Upper lobe of left lung (tissue), 6 donors: ENCODE measurements around the gene LRRC75B. TPM values are rescaled to one million over a fixed set of nuclear protein-coding genes. Genes with fewer than 3 reads are reported as not detected.
A peak's percentile ranks its signal among the peaks of the same experiment; 100 is the strongest.
"Not testable (repeated sequence)": the region's sequence is repeated elsewhere in the genome, so short reads cannot be mapped to it uniquely, and the experiment has no call there.

Source experiments
- ATAC-seq, 2 donors: fragments of 200-7000 bp; cut with Tn5 transposase; one replicate each; pipeline ENCODE4 v1.9.1; 2022; ENCODE audit warnings: mild to moderate bottlenecking in 2 of 2, moderate library complexity in 2 of 2; ENCODE audit not compliant: low FRiP score in 2 of 2
- DNase-seq, 2 donors: peaks; one replicate each; pipeline ENCODE4 v3.0.0-alpha.2; 2019 to 2020
- H3K27ac ChIP-seq, 4 donors: fragments of 200-600 bp; sonication (generic); one replicate each; pipeline ENCODE4 v1.5.1; 2016 to 2019
- H3K27me3 ChIP-seq, 4 donors: fragments of 200-600 bp; sonication (generic); one replicate each; pipeline ENCODE4 v1.5.1; 2017 to 2019
- H3K36me3 ChIP-seq, 4 donors: fragments of 200-600 bp; sonication (generic); one replicate each; pipeline ENCODE4 v1.5.1; 2016 to 2019
- H3K4me1 ChIP-seq, 4 donors: fragments of 200-600 bp; sonication (generic); one replicate each; pipeline ENCODE4 v1.5.1; 2018 to 2019
- H3K4me3 ChIP-seq, 4 donors: fragments of 200-600 bp; sonication (generic); one replicate each; pipeline ENCODE4 v1.5.1; 2017 to 2019; ENCODE audit warnings: mild to moderate bottlenecking in 2 of 4, moderate library complexity in 1 of 4
- H3K9me3 ChIP-seq, 4 donors: fragments of 200-600 bp; sonication (generic); one replicate each; pipeline ENCODE4 v1.5.1; 2018 to 2019
- EP300 ChIP-seq, 4 donors: sonication (generic); formaldehyde crosslinking; IDR thresholded peaks; one replicate each; pipeline ENCODE4 v1.5.1; 2017; ENCODE audit warnings: antibody characterized with exemption in 4 of 4, control low read depth in 2 of 4
- POLR2A ChIP-seq, 4 donors: fragments of 450-650 bp; IDR thresholded peaks; one replicate each; pipeline ENCODE4 v1.5.1; 2016 to 2017; ENCODE audit warnings: antibody characterized with exemption in 4 of 4, mild to moderate bottlenecking in 2 of 4
- POLR2AphosphoS5 ChIP-seq, 2 donors: sonication (generic); formaldehyde crosslinking; IDR thresholded peaks; one replicate each; pipeline ENCODE4 v1.5.1; 2017; ENCODE audit warnings: antibody characterized with exemption in 2 of 2
- WGBS, 2 donors: methylation state at CpG; one replicate each; pipeline ENCODE4 v1.1.5; 2017 to 2018; 5-methylcytosine and 5-hydroxymethylcytosine counted together
- total RNA-seq, 6 donors: library from RNA; depleted of rRNA in 4 of 6; stranded (reverse); fragments of >200 nt in 4 of 6; gene quantifications; one replicate each; pipeline versions ENCODE4 v1.1.0 to v1.2.1, GENCODE V29; 2016 to 2021
- TF ChIP-seq, protein P1 (sequence below), 6 experiments: fragments of 450-650 bp in 4 of 6; fragments of 200-600 bp in 2 of 6; sonication (generic) in 2 of 6; IDR thresholded peaks; one replicate each; pipeline ENCODE4 v1.5.1; 2016 to 2019; ENCODE audit warnings: antibody characterized with exemption in 6 of 6
- donor health status: DM: no; HTN: no; CAD: no; lungs with moderate emphysema.
- donor health status: DM: no; HTN: yes; CAD: no; lungs with severe emphysema.

The LRRC75B gene
- total RNA-seq, 6 donors from 2014 or later: 9.7 to 50.3 (median 13.2) TPM

DNA sequence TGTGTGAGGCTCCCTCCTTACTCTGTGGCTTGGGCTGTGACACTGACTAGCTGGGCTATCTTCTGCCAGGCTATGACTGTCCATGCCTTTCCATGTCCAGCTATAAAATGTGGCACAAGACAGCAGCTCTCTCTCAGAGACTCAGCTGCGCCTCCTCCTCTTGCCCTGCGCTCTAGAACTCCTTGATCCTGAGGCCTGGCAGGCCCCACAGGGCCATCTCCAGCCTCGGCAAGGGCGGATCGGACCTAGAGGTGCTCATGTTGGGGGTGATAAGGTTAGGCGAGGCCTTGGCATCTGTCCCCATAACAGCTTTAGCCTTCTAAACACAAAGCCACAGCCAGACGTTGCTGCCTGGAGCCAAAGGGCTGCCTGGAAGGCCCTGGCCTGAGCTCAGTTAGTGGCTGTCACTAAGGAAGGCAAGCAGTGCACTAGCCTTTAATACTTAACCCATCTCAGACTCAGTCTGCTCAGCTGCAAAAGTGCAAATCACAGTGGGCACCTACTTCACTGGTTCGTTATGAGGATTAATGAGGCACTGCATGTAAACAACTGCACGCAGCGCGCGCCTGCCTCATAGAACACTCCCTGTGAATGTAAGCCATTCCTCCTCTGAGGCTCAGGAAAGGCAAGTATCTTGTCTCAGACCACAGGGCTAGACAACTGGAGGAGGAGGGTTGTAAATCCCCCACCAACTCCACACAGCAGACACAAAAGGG is 39.1 kb downstream of the LRRC75B start:
- WGBS, 2 donors: 35% methylated on average over 5 to 10 of the region's 12 CpGs
- Histone ChIP-seq H3K4me1 (peaks cover 41 to 68% (median 49%) of the 10 kb centered on the region in 4 donors), H3K4me3 (peak overlapping the region; percentile 78 to 98 (median 92)), H3K27ac (peak overlapping the region; percentile 98 to 99 (median 98)), H3K27me3 (no peaks in the 10 kb centered on the region), H3K9me3 (no peaks in the 10 kb centered on the region), H3K36me3 (peaks cover 6 to 32% (median 17%) of the 10 kb centered on the region in 4 donors)
- ATAC-seq (no peak), DNase-seq (no peak)
- TF ChIP-seq EP300 (IDR thresholded peaks at IDR 0.05) (no peak), POLR2AphosphoS5 (IDR thresholded peaks at IDR 0.05) (no peak), POLR2A (IDR thresholded peaks at IDR 0.05) (no peak)
- TF ChIP-seq, protein P1, sequence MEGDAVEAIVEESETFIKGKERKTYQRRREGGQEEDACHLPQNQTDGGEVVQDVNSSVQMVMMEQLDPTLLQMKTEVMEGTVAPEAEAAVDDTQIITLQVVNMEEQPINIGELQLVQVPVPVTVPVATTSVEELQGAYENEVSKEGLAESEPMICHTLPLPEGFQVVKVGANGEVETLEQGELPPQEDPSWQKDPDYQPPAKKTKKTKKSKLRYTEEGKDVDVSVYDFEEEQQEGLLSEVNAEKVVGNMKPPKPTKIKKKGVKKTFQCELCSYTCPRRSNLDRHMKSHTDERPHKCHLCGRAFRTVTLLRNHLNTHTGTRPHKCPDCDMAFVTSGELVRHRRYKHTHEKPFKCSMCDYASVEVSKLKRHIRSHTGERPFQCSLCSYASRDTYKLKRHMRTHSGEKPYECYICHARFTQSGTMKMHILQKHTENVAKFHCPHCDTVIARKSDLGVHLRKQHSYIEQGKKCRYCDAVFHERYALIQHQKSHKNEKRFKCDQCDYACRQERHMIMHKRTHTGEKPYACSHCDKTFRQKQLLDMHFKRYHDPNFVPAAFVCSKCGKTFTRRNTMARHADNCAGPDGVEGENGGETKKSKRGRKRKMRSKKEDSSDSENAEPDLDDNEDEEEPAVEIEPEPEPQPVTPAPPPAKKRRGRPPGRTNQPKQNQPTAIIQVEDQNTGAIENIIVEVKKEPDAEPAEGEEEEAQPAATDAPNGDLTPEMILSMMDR (IDR thresholded peaks at IDR 0.05): no peak

DNA sequence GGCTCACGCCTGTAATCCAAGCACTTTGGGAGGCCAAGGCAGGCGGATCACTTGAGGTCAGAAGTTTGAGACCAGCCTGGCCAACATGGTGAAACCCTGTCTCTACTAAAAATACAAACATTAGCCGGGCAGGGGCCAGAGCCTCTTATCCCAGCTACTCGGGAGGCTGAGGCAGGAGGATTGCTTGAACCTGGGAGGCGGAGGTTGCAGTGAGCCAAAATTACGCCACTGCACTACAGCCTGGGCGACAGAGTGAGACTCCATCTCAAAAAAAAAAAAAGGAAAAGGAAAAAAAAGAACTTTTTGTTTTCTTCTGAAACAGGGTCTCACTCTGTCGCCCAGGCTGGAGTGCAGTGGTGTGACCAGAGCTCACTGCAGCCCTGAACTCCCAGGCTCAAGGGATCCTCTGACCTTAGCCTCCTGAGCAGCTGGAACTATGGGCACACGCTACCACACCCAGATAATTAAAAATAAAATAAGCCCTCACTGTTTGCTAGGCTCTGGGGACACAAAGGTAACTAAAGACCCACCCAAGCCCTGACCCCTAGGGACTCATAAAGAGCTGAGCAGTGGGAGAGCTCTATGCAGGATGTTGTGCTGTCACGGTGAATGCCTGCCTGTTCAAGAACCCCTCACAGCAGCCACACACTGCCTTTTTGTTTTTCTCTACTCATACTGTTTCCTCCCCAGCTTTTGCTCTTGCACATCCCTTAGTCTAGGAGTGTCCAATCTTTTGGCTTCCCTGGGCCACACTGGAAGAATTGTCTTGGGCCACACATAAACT is 40.2 kb downstream of the LRRC75B start:
- Histone ChIP-seq H3K36me3 (peaks cover 5 to 32% (median 13%) of the 10 kb centered on the region in 4 donors), H3K4me3 (peak overlapping the region in 2 of 4 donors; percentile 78 to 98), H3K27ac (peak overlapping the region in 2 of 4 donors; percentile 99), H3K4me1 (peaks cover 33 to 58% (median 48%) of the 10 kb centered on the region in 4 donors)
- ATAC-seq, H3K9me3 ChIP-seq, DNase-seq, H3K27me3 ChIP-seq: not testable (repeated sequence)
- WGBS, 2 donors: 83 to 90% methylated on average over 10 of the region's 10 CpGs

DNA sequence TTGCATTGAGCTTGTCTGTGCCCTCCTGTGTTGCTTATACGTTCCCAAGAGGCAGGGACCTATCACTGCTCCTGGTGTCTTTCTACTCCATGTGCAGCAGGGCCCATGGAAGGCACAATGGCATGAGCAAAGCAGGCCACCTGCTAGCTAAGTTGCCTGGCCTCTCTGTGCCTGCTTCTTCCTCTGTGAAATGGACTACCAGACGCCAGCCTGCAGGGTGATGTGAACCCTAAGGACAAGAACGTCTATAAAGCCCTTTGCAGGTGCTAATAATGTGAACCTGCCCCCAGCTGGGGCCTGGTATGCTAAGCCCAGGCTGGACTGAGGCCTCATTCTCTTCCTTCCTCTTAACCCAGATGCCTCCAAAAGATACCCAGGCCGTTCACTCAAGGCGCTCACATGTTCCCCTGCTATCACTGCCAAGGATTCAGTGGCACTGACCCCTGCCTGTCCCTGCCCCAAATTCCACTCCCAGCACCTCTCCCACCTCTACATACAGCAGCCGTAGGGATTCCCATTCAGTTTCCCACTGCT is 41.9 kb downstream of the LRRC75B start:
- no peak for TF ChIP-seq POLR2AphosphoS5 (IDR thresholded peaks at IDR 0.05)
- TF ChIP-seq, protein P1 (IDR thresholded peaks at IDR 0.05): no peak
- TF ChIP-seq POLR2A (IDR thresholded peaks at IDR 0.05): no peak
- TF ChIP-seq EP300 (IDR thresholded peaks at IDR 0.05): no peak
- Histone ChIP-seq H3K27ac (peak overlapping the region; percentile 12 to 30 (median 22)), H3K36me3 (peaks cover 15 to 45% (median 27%) of the 10 kb centered on the region in 4 donors), H3K27me3 (no peaks in the 10 kb centered on the region), H3K4me1 (peaks cover 19 to 47% (median 34%) of the 10 kb centered on the region in 4 donors), H3K9me3 (no peaks in the 10 kb centered on the region), H3K4me3 (no peak overlapping the region)
- DNase-seq: no peak
- no peak for ATAC-seq
- 66 to 76% methylated on average over 4 to 6 of the region's 6 CpGs for WGBS, 2 donors

DNA sequence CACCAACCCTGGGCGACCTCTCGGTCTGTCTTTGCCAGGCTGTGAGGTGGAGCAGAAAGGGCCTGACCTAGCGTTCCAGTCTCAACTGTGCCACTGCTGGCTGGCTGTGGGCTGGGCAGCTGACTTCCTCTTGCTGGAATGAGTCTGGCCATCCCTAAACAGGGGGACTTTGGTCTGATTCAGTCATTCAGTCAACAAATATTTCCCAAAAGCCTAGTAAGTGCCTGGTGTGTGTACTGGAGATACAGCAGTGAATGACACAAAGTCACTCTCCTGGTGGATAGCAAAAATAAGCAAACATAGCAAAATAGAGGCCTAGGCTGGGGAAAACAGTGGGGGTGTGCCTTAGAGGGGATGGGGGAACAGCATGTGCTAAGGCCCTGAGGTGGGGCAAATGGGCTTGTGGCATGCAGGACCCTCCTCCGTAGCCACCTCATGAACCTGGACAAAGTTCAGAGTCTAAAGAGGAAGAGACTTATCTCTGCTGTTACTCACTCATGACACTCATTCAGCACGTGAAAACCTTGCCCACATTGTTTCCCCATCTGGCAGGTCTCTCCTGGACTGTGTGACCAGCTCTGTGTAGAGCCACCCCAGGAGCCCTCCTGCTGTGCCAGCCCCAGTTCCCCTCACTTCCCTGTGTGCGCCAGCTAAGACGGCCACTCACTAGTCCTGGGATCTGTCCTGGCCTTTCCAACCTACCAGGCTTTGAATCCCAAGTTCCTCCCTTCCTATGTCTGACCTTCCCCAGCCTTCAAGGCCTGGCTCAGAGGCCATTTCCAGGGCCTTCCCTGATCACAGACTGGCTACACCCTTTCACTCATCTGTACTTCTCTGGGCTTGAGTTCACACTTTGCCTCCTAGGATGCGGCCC is 42.6 kb downstream of the LRRC75B start:
- peaks cover 15 to 47% (median 29%) of the 10 kb centered on the region in 4 donors for H3K36me3 ChIP-seq
- H3K9me3 ChIP-seq: no peaks in the 10 kb centered on the region
- H3K27me3 ChIP-seq: no peaks in the 10 kb centered on the region
- peaks cover 22 to 54% (median 36%) of the 10 kb centered on the region in 4 donors for H3K4me1 ChIP-seq
- no peak for TF ChIP-seq POLR2A (IDR thresholded peaks at IDR 0.05)
- no peak for TF ChIP-seq EP300 (IDR thresholded peaks at IDR 0.05)
- TF ChIP-seq, protein P1 (IDR thresholded peaks at IDR 0.05): no peak
- no peak for TF ChIP-seq POLR2AphosphoS5 (IDR thresholded peaks at IDR 0.05)
- ATAC-seq (no peak), DNase-seq (peak in 1 of 2 donors; percentile 48)
- 77 to 88% methylated on average over 5 to 8 of the region's 8 CpGs for WGBS, 2 donors
- no peak overlapping the region for H3K4me3 ChIP-seq
- peak overlapping the region in 3 of 4 donors; percentile 12 to 27 (median 18) for H3K27ac ChIP-seq
